ENCODE data around the gene ZNF284. TPM values are rescaled to one million over a fixed set of nuclear protein-coding genes. Genes with fewer than 3 reads are reported as not detected.

The ZNF284 gene
- total RNA-seq, 1 donor from 2014 or later: 2.4 TPM

DNA sequence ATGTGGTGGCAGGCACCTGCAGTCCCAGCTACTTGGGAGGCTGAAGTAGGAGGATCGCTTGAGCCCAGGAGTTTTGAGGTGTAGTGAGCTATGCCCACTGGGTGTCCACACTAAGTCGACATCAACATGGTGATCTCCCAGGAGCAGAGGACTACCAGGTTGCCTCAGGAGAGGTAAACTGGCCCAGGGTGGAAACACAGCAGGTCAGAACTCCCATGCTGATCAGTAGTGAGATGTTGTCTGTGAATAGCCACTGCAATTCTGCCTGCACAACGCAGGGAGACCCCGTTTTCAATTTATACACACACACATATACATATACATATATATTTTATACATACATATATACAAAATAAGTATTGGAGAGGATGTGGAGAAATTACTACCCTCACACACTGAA, 20.1 kb downstream of the ZNF284 start:
- TF ChIP-seq, protein P1, sequence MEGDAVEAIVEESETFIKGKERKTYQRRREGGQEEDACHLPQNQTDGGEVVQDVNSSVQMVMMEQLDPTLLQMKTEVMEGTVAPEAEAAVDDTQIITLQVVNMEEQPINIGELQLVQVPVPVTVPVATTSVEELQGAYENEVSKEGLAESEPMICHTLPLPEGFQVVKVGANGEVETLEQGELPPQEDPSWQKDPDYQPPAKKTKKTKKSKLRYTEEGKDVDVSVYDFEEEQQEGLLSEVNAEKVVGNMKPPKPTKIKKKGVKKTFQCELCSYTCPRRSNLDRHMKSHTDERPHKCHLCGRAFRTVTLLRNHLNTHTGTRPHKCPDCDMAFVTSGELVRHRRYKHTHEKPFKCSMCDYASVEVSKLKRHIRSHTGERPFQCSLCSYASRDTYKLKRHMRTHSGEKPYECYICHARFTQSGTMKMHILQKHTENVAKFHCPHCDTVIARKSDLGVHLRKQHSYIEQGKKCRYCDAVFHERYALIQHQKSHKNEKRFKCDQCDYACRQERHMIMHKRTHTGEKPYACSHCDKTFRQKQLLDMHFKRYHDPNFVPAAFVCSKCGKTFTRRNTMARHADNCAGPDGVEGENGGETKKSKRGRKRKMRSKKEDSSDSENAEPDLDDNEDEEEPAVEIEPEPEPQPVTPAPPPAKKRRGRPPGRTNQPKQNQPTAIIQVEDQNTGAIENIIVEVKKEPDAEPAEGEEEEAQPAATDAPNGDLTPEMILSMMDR (IDR thresholded peaks at IDR 0.05; ENCODE audit: insufficient read depth, low read length, severe bottlenecking): no peak
- Histone ChIP-seq H3K36me3 (ENCODE audit: control insufficient read depth, insufficient read depth, low read length) (no peaks in the 10 kb centered on the region), H3K27me3 (ENCODE audit: control insufficient read depth, insufficient read depth, low read length) (no peaks in the 10 kb centered on the region), H3K4me3 (ENCODE audit: low read depth, low read length) (no peak overlapping the region)
- DNase-seq (ENCODE audit: low read depth): no peak
- no peak for FAIRE-seq

DNA sequence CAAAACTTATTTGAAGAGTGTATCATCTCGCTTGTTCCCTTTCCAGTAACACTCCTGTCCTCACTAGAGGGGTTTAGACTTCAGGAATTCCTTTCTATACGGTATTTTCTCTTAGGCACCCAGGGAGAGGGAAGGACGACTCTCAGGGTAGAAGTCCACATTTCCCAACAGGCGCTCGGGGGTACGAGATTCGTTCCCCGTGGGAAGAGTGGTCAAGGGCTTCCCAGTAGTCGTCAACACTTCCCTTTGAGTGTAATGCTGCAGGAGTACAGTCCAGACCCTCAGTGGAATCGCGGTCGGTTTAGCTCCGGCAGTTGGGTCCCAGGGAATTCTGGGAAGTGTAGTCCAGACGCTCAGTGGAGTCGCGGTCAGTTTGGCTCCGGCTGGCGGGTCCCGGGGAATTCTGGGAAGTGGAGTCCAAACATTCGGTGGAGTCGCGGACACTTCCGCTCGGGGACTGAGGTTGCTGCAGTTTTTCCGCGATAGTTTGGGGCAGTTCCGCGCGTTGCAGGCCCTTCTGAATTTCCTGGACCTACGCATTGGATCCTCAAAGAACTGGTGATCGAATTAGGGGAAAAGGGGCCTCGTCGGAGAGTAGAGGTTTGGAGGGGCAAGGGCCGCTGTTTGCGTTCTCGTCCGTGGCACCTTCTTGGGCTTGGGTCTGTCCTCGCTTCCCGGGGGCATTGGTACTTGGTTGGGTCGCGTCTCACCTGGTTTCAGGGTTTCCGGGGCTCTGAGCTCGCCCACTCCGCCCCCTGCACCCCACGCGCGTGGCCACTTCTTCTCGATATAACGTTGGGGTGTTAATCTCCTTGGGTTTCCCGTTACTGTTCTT, 22.2 kb downstream of the ZNF284 start, which contains the start of gene ZNF224:
Gene ZNF224 (plus strand): TSS at position 431 of the 835 bp plus-strand sequence. CDS start 3,513 bp downstream, outside the sequence.
- Histone ChIP-seq H3K36me3 (ENCODE audit: control insufficient read depth, insufficient read depth, low read length) (peaks cover 2% of the 10 kb centered on the region), H3K27me3 (ENCODE audit: control insufficient read depth, insufficient read depth, low read length) (no peaks in the 10 kb centered on the region), H3K4me3 (ENCODE audit: low read depth, low read length) (peak within 1 kb of the TSS; percentile 94)
- FAIRE-seq (peak; percentile 28), DNase-seq (ENCODE audit: low read depth) (peak; percentile 83)
- TF ChIP-seq, protein P1 (IDR thresholded peaks at IDR 0.05; ENCODE audit: insufficient read depth, low read length, severe bottlenecking): no peak

DNA sequence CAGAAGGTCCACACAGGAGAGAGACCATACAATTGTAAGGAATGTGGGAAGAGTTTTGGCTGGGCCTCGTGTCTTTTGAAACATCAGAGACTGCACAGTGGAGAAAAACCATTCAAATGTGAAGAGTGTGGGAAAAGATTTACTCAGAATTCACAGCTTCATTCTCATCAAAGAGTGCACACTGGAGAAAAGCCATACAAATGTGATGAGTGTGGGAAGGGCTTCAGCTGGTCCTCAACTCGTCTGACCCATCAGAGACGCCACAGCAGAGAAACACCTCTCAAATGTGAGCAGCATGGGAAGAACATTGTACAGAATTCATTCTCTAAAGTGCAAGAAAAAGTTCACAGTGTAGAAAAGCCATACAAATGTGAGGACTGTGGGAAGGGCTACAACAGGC, 35.8 kb downstream of the ZNF284 start:
- no peak overlapping the region for H3K4me3 ChIP-seq (ENCODE audit: low read depth, low read length)
- TF ChIP-seq, protein P1 (IDR thresholded peaks at IDR 0.05; ENCODE audit: insufficient read depth, low read length, severe bottlenecking): no peak
- no peak for DNase-seq (ENCODE audit: low read depth)
- no peaks in the 10 kb centered on the region for H3K27me3 ChIP-seq (ENCODE audit: control insufficient read depth, insufficient read depth, low read length)
- peaks cover 5% of the 10 kb centered on the region for H3K36me3 ChIP-seq (ENCODE audit: control insufficient read depth, insufficient read depth, low read length)
- FAIRE-seq: peak; percentile 93

DNA sequence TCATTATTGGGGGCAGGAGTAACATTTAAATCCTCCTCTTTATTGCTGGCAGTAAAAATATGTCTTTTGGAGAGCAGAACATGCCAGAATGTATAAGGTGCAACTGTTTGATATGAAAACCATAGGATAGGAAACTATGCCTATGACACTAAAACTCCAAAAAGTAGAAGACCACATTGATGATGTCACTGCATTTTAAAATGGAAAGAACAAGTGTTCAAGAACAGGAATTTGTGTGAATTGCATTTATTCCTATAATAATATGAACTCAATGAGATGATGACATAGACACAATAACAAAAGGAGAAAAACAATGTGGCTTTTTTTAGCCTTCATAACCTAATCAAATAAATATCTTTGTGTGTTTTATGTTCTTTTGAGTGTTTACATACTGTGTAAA, 37.5 kb downstream of the ZNF284 start:
- TF ChIP-seq, protein P1 (IDR thresholded peaks at IDR 0.05; ENCODE audit: insufficient read depth, low read length, severe bottlenecking): no peak
- DNase-seq (ENCODE audit: low read depth): no peak
- no peak overlapping the region for H3K4me3 ChIP-seq (ENCODE audit: low read depth, low read length)
- no peak for FAIRE-seq
- H3K36me3 ChIP-seq (ENCODE audit: control insufficient read depth, insufficient read depth, low read length): peaks cover 5% of the 10 kb centered on the region
- H3K27me3 ChIP-seq (ENCODE audit: control insufficient read depth, insufficient read depth, low read length): no peaks in the 10 kb centered on the region

DNA sequence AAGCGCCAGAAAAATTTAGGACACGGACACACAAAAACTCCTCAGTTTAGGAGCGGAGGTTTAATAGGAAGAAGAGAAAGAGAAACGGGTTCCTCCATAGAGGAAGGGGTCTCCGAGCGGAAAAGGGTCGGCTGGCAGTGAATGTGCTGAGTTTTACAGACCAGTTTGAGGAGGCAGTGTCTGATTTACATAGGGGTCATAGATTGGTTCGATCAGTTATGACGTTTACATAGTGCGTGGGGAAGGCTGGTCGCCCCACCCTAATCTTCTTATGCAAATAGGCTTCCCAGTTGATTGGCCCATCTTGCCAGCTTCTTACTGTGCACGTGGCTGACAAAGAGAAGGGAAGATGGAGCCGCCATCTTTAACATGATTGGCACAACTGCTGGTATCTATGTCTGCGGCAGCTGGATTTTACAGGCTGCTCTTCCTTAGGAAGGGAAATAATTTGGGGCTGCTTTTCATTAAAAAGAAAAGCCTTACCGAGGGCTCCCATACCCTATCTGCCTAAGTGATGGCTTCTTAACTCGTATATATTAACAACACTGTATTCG, 40.0 kb downstream of the ZNF284 start:
- peak overlapping the region; percentile 56 for H3K4me3 ChIP-seq (ENCODE audit: low read depth, low read length)
- no peaks in the 10 kb centered on the region for H3K27me3 ChIP-seq (ENCODE audit: control insufficient read depth, insufficient read depth, low read length)
- TF ChIP-seq, protein P1 (IDR thresholded peaks at IDR 0.05; ENCODE audit: insufficient read depth, low read length, severe bottlenecking): no peak
- H3K36me3 ChIP-seq (ENCODE audit: control insufficient read depth, insufficient read depth, low read length): peaks cover 6% of the 10 kb centered on the region
- DNase-seq (ENCODE audit: low read depth) (peak; percentile 71), FAIRE-seq (no peak)

All from bronchial epithelial cell (primary cell).